Right renal pelvis (tissue), 4 donors: ENCODE measurements around the gene IL11. TPM values are rescaled to one million over a fixed set of nuclear protein-coding genes. Genes with fewer than 3 reads are reported as not detected.

Experiments used
- DNase-seq, 4 donors: peaks; one replicate each; pipeline ENCODE4 v3.0.0-alpha.2; 2013; ENCODE audit warnings: low read depth in 4 of 4, low spot score in 3 of 4, missing footprints in 1 of 4
- polyA plus RNA-seq, 4 donors: library from polyadenylated mRNA; unstranded; fragments of 120-200 nt; gene quantifications; one replicate each; pipeline ENCODE4 v1.2.1, GENCODE V29; 2013; ENCODE audit not compliant: insufficient read length in 4 of 4

The IL11 gene
- polyA plus RNA-seq, 4 donors, result 1.0 to 1.8 (median 1.5) TPM

DNA sequence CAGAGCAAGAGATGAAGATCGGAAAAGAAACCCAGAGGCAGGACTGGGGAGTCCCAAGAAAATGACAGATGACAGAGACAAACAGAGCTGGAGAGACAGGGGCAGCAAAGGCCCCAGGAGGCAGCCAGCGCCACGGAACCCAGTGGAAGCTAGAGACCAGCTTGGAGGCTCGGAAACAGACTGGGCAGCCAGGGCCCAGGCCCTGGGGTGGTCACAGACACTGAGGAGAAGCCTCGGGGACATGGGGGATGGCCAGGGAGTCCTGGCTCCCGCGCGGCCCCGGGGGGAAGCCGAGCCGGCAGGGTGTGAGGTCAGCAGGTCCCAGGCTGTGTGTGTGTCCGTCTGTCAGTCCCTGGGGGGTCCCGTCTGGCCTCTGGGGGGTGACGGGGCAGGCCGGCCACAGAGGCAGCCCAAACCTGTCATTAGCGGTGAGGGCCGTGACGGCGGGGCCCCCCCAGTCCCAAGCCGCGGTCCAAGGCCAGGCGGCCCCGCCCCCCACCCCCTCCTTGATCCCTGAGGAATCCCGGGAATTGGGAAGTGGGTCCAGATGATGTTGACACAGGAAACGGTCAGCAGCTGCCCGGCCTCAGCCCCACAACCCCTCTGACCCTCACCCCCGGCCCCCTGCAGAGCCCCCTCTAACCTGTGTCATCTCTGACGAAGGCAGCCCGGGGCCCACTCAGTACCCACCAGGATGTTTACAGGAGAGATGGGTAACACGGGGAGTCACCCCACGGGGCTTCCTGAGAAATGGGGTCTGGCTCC is 3.9 kb upstream of the IL11 start:
- DNase-seq, result no peak

DNA sequence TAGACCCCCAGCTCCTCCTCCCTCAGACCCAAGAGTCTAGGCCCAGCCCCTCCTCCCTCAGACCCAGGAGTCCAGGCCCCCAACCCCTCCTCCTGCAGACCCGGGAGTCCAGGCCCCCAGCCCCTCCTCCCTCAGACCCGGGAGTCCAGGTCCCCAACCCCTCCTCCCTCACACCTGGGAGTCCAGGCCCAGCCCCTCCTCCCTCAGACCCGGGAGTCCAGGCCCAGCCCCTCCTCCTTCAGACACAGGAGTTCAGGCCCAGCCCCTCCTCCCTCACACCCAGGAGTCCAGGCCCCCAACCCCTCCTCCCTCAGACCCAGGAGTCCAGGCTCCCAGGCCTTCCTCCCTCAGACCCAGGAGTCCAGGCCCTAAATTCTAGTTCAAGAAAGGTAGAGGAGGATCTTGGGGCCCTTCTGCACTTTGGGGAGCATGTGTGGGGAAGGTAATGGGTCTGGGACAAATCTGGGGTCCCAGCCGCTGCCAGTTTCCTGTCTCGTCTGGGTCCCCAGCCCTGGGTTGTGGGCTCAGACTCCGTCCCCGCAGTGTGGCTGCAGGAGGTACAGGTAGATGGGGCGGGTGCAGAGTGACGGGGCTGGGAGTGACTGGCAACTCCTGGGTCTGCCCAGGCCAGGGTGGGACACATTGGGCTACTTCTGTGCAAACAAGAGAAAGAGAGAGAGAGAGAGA is 3.2 kb upstream of the IL11 start:
- DNase-seq, result no peak

DNA sequence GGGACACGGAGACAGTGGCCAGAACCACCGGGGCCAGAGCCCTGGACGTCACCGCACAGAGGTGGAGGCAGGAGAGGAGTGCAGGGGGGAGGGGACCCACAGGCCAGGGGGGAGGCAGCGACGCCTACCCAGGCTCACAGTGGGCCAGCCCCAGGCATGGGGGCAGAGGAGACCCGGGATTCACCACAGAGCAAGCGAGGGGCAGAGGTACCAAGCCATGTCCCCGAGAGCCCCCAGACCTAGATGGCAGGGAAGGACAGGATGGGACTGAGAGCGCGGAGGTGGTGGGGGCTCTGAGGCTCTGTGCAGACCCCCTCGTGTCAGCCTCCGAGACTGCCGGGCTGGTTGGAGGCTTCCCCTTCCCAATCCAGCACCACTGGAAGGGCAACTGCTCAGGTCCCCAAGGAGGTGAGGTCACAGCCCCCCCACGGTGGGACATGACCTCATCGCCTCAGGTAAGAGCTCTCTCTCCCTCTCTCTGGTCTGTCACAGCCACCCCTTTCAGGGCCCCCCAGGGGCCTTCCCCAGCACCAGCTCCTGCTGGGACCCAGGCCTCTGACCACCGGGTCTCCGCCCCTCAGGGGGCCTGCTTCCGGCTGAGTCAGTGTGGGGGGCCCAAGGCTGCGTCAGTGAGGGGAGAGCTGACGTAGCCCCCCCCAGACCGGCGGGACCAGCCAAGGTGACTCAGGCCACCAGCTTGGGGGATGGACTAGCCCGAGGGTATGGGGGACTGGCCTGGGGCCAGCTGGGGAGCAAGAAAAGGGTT is 2.2 kb upstream of the IL11 start:
- no peak for DNase-seq

DNA sequence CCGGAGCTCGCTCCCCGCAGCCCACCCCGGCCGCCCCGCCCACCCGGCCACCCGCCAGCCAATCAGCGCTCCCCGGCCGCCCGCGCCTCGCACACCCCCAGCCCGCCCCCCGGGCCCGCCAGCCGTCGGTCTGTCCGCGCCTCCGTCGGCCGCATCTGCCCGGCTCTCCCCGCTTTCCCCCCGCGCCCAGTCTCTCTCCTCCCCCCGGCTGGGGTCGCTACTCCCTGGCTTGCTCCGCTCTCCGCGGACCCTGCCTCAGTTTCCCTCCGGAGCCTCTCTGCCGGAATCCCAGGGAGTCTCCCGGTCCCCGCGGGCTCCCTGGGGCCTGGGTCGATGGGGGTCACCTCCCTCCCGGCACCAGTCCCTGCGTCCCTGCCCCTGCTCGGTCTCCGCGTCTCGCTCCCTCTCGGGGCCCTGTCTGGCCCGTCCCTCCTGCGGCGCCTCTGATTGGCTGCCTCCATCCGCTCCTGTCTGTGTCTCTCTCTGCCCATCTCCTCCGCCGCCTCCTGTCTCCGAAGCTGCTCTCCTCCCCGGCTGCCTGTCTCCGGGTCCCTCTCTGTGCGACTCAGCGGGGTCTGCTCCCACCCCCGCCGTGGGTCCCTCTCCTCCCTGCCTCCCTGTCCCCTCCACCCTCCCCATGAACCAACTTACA is 484 bp downstream of the IL11 start:
- DNase-seq, result no peak

DNA sequence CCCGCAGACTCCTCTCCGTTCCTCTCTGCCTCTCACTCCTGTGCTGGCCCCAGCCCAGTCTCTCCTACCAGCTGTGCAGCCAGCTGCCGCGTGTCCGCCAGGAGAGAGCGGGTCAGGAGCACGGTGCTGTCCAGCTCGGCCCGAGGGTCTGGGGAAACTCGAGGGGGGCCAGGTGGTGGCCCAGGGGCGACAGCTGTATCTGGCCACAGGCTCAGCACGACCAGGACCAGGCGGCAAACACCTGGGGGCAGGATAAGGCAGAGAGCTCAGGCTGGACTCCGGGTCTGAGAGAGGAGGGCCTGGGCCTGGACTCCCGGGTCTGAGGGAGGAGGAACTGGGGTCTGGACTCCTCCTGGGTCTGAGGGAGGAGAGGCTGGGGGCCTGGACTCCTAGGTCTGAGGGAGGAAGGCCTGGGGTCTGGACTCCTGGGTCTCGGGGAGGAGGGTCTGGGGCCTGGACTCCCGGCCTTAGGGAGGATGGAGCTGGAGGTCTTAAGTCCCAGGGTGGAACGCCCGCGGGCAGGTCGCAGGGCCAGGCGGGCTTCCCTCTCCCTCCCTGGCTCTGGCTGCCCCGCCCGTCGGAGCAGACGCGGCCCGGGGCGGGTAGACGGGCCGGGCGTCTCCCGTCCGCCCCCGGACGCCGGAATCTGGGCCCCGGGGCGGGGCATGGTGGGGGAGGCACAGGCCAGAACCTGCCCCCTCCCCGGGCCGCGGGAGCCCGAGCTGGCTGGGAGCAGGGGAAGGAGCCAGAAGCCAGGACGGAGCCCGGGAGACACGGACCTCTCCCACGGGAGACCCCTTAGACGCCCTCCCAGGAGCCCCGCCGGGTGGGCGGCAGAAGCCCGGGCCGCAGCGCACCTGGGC is 1.3 kb downstream of the IL11 start:
- no peak for DNase-seq

DNA sequence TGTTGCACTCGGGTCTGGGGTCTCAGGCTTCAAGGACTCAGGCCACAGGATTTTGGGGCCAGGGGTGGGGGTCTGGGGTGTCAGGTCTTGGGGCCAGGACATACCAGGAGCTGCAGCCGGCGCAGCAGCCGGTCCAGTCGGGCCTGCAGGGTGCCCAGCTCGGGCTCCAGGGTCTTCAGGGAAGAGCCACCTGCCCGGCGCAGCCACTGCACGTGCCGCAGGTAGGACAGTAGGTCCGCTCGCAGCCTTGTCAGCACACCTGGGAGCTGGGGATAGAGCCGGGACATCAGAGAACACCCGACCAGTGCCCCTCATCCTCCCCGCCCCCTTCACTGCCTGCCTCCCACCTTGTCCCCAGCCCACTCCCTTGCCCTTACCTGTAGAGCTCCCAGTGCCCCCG is 2.2 kb downstream of the IL11 start:
- DNase-seq, result no peak

DNA sequence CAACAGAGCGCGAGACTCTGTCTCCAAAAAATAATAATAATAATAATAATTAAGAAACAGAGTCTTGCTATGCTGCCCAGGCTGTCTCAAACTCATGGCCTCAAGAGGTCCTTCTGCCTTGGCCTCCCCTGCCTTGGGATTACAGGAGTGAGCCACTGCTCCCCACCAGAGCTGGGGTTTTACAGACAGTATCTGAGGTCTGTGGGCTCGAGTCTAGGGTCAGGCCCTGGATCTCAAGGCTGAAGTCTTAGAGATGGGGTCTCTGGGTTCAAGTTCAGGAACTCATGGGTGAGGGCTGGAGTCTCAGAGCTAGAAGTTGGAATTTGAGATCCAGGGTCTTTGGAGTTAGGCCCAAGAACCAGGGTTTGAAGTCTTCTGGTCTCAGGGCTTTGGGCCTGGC is 3.5 kb downstream of the IL11 start:
- DNase-seq, result no peak

DNA sequence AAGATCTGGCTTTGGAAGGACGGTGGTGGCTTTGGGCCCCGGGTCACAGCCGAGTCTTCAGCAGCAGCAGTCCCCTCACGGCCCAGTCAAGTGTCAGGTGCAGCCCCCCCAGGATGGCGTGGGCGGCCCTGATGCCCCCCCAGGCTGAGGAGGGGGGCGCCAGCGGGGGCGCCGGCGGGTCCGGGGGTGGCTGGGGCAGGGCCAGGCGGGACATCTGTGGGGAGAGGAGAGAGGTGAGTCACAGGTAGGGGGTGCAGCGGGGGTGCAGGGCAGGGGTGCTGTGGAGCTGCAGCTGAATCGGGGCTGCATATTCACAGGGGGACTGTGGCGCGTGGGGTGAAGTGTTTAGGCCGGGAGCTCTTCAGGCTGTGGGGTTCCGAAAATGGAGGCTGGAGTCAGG is 4.3 kb downstream of the IL11 start:
- DNase-seq, result no peak

DNA sequence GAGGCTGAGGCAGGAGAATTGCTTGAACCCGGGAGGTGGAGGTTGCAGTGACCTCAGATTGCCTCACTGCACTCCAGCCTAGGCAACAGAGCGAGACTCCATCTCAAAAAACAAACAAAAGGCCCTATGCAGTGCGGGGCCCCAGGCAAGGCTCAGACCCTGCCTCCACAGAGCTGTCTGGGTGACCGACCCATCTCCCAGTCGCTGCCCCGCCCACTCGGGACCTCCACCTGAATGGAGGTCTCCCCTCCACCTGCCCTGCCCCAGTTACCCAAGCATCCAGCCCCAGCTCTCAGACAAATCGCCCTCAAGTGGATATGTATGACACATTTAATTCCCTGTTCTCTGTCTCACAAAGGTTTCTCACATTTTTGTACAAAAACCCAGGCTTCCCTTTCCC is 5.0 kb downstream of the IL11 start:
- DNase-seq, result no peak

DNA sequence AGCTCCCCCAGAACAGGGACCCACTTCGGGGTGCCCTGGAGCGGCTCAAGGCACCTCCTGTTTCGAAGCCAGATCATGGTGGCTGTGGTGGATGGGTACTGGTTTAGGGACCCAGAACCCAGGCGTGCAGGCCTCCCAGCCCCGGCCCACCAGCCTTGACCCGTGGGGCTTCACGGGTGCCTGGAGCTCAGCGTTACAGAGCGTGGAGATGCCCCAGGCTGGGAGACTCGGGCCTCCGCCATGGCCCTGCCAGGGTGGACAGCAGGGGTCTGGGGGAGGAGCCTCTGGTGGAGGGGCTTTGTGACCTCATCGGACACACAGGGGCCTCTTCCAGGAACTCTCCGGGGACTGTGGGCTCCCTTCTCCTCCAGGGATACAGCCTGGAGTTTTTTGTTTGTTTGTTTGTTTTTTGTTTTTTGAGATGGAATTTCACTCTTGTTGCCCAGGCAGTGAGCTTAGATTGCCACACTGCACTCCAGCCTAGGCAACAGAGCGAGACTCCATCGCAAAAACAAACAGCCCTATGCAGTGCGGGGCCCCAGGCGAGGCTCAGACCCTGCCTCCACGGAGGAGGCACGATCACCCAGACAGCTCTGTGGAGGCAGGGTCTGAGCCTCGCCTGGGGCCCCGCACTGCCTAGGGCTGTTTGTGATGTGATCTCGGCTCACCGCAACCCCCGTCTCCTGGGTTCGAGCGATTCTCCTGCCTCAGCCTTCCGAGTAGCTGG is 7.1 kb downstream of the IL11 start, which contains the start of gene GARIN5B:
Gene GARIN5B, minus strand, starts transcription at position 271 of the 727 bp plus-strand sequence. Its CDS starts 194 bp downstream, at position 77.
- no peak for DNase-seq

DNA sequence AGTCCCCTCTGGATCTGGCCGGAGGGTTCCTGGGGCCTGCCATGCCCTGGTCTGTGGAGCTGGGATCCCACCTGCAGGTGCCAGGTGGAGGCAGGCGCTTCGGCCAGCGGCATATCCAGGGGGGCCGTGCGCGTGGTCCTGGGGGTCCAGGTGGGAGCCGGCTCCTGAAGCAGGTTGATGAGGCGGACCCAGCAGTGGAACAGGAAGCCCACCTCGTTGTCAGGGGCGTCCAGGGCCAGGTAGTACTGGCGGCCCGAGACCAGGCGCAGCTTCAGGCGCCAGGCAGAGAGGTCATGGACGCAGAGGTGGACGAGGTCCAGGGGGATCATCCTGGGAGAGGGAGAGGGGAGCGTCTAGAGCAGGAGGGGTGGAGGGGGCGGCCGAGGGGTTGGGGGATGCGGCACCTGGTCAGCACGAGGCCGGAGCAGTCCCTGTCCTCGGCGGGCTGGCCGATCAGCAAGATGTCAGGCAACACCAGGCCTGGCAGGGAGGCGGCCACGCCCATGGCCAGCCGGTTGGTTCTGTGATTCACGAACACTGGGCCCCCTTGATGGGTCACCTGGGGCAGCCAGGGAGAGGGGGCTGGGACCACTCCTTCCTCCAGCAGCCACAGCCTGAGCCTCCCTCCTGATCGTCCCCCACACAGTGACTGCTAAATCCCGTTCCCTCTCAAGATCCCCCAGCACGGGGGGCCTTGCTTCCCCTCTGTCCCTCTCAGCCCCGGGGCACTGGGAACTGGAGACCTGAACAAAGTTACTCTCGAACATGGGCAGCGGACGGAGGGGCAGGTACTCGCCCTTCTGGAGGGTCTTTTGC is 7.9 kb downstream of the IL11 start:
- no peak for DNase-seq

DNA sequence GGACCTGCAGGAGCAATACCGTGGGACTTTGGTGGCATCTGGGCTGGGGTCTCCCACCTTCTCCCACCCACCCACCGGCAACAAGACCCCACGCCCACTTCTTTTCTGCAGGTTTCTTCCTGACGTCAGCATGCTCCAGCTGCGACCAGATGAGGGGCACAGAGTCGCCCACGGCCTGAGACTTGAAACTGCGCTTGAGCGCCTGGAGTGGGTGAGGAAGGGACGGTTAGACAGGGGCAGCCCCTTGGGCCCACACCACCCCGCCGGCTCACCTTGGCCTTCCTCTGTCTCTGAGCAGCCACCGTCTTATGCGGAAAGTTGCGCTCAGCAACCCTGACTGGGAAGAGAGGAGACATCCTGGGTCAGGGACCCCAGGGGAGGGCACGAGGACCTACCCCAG is 9.4 kb downstream of the IL11 start:
- no peak for DNase-seq

DNA sequence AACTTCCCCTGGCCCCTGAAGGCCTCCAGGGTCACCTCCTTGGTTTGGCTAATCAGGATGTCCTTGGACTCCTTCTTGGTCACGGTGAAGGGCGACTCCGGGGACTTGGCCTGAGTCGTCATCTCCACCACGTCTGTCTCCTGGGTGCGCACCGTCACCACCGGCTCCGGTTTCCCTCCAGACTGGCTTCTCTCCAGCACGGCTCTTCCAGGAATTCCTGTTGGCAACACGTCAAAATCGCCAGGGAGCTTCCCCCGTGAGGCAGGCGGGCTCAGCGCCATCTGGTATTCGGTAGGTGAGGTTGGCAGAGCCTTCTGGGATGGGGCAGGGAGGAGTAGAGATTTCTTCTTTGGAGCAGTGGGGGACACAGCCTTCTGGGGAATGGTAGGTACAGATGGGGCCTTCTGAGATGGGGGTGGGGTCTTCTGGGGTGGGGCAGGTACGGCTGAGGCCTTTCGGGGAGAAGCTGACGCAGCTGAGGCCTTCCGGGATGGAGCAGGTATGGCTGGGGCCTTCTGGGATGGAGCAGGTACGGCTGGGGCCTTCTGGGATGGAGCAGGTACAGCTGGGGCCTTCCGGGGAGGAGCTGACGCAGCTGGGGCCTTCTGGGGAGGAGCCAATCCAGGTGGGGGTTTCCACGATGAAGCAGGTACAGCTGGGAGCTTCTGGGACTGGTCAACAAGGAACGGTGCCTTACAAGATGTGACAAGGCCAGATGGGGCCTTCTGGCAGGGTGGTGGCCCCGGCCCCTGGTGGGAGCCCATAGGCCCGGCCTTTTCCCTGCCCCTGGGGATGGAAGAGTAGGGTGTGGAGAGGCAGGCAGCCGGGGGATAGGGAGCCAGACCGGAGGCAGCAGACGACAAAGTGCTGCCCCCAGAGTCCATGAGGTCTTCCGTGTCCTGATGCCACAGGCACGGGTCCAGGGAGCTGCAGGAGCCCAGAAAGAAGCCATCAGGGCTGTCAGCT is 11.0 kb downstream of the IL11 start:
- no peak for DNase-seq

DNA sequence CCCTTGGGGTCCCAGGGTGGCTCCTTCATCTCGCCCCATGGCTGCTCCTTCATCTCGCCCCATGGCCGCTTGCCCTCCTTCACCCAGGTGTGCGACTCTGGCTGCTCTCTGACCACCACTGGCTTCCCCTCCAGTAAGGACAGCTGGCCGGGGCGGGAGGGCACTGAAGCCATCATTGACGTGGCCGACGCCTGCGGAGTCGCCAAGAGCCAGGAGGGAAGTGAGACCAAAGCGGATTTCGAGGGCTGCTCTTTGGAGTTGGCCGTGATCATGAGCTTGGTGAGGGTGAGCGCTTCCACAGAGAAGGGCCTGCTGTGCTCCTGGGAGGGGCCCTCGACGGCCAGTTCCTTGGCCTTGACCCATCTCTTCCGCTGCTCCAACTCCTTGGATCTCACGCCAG is 11.8 kb downstream of the IL11 start:
- DNase-seq, result no peak

DNA sequence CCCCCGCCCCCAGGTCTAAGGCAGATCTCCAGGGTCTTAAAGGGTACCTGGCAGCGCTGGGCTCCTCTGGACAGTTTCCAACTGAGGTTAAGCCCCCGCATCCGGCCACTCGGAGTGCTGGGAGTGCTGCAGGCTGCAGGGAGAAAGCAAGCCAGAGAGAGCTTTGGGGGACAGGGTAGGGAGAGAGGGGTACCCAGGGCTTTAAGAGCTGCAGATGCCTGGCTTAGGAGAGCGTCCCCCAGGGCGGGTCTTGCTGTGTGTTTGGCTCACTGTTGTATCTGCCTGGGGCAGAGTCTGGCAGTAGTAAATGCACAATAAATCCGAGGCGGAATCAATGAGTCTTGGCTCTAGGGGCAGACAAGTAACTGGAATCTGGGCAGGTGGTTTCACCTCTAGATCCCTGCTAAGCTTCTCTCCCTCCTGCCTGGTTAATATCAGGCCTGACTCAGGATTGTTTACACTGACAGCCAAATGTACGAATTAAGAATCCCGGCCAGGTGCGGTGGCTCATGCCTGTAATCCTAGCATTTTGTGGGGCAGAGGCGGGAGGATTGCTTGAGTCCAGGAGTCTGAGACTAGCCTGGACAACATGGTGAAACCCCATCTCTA is 14.9 kb downstream of the IL11 start:
- no peak for DNase-seq

DNA sequence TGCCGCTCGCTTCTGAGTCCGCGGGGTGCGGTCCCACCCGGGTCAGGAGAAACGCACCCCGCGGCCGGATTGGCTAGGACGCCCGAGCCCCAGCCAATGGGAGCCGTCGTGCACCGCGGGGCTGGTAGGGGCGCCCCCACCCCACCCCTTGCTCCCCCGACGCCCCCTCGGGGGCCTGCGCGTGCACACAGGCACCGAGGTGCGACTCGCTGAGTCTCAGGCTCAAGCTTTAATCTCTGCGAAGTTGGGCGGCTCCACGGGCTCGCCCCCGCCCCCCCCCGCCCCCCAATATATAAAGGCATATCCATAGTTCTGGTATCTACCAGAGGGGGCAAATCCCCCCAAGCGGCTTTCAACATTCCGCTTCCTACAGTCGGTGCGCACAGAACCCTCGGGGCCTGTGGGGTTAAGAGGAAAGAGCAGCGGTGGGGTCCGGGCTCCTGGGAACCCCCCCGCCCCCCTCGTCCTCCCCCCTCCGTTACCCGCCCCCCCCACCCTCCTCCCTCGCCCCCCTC is 15.5 kb downstream of the IL11 start, which contains the start of gene COX6B2:
Gene COX6B2, minus strand, starts transcription at position 22 of the 515 bp plus-strand sequence. CDS start 198 bp downstream, outside the sequence.
- DNase-seq, result no peak
